Activated CD4-positive, alpha-beta T cell treated with anti-CD3 and anti-CD28 coated beads, Interleukin-2, amount 50 U/mL, for 48 hours (primary cell): ENCODE data around the gene ERC1.
"Not testable (repeated sequence)": the region's sequence is repeated elsewhere in the genome, so short reads cannot be mapped to it uniquely, and the experiment has no call there.

ENCODE experiments used
- DNase-seq, 2 experiments: peaks; one replicate each; pipeline ENCODE4 v3.0.0-alpha.2; 2020

Gene ERC1

DNA sequence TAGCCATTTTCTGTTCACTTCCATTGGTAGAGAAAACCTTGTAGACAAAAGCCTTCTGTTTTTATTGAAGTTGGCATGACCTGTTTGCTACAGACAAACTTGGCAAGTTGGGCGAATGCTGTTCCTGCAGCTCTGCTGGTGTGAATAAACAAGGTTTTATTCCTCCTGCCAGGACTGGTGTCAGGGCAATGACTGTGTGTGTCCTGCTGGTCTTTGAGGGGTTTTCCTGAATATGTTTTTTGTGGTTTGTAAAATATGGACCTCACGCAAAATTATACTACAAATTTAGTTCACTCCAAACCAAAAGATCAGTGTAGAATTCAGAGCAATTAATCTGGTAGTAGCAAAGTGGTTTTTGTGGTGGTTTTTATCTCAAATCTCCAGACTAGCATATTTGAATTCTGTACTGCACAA is 140.8 kb downstream of the ERC1 start:
- DNase-seq = no peak

GRCh38 chr12:1132311-1132710 is 141.3 kb downstream of the ERC1 start:
- DNase-seq = no peak

- DNase-seq = no peak
Observed at GRCh38 chr12:1138691-1139090, 147.7 kb downstream of the ERC1 start.

- DNase-seq = not testable (repeated sequence)
Observed at GRCh38 chr12:1146758-1147157, 155.7 kb downstream of the ERC1 start.

GRCh38 chr12:1147821-1148220 is 156.8 kb downstream of the ERC1 start:
- no peak for DNase-seq

DNA sequence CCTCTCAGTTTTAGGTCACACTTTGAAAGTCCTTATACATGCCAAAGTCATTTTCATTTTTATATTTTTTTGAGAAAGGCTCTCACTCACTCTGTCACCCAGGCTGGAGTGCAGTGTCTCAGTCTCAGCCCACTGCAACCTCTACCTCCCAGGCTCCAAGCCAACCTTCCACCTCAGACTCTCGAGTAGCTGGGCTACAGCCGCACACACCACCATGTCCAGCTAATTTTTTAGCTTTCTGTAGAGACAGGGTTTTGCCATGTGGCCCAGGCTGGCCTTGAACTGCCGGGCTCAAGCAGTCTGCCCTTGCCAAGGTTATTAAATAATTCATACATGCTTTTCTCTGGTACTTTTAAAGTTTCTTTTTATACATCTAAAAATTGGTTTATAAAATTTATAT is 166.0 kb downstream of the ERC1 start:
- DNase-seq = no peak

DNA sequence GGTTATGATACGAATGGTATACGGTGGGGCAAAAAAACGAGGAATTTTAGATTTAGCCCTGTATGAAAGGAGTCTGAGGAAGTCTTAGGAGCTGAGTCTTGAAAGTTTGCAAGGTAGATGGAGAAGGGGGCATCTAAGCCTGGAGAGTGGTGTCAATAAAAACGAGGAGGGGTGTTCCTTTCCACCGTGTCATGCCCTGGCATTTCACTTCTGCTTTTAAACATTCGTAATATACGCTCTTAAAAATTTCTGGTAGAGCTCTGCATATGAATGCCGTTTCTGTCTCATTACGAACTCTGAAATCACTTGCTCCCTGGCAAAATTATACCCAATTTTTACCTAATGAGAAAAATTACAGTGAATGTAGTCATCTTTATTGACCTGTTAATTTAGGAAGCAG is 170.2 kb downstream of the ERC1 start:
- no peak for DNase-seq

GRCh38 chr12:1162081-1162760 is 171.2 kb downstream of the ERC1 start:
- DNase-seq = no peak

GRCh38 chr12:1167784-1168183 is 176.8 kb downstream of the ERC1 start:
- no peak for DNase-seq

DNA sequence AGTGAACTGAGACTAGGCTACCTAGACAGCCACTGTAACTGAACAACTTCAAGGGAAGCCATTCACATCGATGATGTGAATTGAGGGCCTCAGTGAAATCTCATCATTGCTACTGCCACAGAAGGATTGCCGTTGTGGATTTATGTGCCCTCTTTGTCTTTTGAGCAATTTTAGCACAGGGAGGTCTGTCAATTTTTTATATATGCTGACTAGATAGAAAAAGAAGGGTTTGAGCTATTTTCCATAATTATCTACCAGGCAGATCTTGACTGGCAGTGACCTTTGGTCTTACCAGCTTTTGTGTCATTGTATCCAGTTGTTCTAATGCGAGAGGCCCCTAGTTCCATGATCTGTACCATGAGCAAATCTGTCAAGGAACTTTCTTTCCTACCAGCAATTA is 179.4 kb downstream of the ERC1 start:
- no peak for DNase-seq

DNA sequence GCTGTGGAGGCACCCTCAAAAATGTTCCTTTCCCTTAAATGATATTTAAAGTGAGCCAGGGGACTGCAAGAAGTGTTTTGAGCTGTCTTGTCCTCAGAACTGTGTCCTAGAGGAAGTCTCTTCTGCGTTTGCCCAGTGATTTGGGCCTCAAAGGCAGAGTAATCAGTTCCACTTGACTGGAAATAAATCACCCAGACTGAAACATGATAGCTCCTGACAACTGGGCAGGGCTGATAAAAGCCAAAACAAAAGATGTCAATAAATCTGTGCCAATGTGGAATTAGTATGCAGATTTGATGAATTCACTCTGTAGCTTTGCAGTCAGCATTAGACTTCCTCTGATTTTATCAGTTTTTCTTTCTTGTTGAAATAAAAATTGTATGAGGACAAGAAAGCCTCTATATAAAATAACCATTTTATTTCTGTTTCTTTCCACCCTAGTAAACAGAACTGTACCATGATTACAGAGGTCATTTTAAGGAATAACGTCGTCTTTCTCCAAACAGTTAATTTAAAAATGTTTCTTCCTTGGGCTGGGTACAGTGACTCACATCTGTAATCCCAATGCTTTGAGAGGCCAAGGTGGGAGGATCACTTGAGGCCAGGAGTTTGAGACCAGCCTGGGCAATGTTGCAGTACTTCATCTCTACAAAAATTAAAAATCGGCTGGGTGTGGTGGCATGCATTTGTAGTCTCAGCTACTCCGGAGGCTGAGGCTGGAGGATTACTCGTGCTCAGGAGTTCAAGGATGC is 180.8 kb downstream of the ERC1 start:
- no peak for DNase-seq

DNA sequence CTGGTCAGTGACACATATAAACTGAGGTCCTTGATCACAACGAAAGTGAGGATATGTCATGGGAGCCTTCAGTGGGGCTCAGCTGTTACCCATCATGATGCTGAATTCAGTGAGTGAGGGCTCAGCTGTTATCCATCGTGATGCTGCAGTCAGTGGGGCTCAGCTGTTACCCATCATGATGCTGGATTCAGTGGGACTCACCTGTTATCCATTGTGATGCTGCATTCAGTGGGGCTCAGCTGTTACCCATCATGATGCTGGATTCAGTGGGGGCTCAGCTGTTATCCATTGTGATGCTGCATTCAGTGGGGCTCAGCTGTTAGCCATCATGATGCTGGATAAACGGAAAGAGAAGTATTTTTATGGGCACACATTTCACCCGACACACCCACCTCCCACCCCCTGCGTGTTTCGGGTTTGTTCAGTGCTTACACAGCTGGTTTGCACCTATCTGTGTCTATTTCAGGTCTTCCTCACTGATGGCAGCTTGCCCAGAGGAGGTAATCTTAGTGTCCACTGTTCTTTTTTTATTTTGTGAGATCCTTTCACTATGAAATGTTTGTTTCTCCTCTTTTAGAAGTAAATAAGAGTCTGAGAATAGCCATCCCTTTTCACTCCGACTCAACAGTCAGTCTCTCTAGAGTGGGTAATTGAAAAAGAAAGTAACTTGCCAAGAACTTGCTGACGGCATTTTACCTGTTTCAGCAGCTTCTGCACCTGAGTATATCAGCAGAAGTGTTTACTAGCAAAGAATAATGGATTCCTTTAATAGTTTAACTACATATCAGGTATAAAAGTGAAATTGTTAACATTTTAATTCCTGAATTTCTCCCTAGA is 183.0 kb downstream of the ERC1 start:
- no peak for DNase-seq

GRCh38 chr12:1174659-1175058 is 183.6 kb downstream of the ERC1 start:
- DNase-seq = no peak

DNA sequence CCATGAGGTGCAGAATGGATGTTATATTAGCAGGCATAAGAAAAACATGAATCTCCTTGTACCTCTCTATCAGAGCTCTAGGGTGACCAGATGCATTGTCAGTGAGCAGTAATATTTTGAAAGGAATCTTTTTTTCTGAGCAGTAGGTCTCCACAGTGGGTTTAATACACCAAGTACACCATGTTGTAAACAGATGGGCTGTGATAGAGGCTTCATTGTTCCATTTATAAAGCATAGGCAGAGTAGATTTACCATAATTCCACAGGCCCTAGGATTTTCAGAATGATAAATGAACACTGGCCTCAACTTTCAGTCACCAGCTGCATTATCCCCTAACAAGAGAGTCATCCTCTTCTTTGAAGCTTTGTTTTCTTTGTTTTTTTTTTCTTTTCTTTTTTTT is 185.2 kb downstream of the ERC1 start:
- DNase-seq = no peak

DNA sequence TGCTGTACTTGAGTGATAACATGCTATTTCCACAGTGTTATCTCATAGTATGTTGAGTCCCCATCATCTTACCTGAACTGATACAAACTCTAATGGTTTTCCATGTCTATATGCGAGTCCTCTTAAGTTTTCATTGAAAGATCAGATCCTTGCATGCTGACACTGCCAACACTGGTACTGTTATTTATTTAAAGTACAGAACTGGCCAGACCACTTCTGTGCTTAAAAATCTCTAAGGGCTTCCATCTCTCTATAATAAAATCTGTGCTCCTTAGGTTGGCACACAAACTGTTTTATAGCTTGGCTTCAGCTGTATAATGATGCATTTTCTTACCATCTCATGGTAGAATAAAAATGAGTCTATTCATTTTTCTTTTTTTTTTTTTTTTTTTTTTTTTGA is 188.1 kb downstream of the ERC1 start:
- no peak for DNase-seq

- no peak for DNase-seq
Observed at GRCh38 chr12:1182069-1182468, 191.0 kb downstream of the ERC1 start.

GRCh38 chr12:1184402-1184801 is 193.4 kb downstream of the ERC1 start:
- no peak for DNase-seq

- DNase-seq = no peak
Observed at GRCh38 chr12:1185460-1186182, 194.6 kb downstream of the ERC1 start.

DNA sequence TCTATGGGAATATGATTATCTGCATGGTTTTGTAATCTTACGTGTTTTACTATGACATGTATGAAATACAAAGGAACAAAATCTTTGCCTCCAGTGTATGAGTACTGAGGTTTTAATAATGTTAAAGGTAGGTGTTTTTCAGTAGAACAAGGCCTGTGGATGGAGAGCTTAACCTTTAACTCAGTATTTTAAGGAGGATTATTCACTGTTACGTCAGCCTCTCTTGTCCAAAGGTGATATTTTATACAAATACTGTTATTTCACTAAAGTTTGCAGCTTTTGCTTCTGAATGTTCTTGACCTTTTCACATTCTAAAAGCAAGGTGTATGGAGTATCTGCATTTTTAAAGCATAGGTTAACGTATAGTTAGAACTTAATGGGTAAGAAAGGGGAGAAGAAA is 195.3 kb downstream of the ERC1 start:
- no peak for DNase-seq

GRCh38 chr12:1188016-1188415 is 197.0 kb downstream of the ERC1 start:
- DNase-seq = no peak

GRCh38 chr12:1189163-1189562 is 198.1 kb downstream of the ERC1 start:
- DNase-seq = no peak

DNA sequence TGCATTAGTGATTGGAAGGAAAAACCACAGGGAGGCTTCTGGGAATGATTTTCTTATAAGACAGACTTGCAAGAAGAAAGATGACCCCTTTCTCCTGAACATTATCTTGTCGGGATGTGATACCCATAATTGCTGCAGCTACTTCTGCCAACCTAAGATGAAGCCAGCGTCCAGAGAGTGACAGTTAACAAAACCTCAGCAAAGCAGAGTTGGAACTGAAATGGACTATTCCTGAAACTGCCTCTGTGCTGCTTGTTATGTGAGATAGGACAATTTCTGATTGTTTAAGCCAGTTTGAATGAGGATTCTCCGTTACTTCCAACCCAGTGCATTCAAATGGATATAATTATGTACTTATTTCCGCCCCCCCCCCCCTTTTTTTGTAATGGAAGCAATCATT is 204.5 kb downstream of the ERC1 start:
- no peak for DNase-seq
